DMS153 treated with DMSO at 0.1 percent for 48 hours (cell line): Measurements from ENCODE around the gene GABPA.

Source experiments
- DNase-seq: peaks from one replicate; lab custom pipeline; 2025; ENCODE audit not compliant: unreplicated experiment; lab: John Stamatoyannopoulos, UW

GABPA gene

DNA sequence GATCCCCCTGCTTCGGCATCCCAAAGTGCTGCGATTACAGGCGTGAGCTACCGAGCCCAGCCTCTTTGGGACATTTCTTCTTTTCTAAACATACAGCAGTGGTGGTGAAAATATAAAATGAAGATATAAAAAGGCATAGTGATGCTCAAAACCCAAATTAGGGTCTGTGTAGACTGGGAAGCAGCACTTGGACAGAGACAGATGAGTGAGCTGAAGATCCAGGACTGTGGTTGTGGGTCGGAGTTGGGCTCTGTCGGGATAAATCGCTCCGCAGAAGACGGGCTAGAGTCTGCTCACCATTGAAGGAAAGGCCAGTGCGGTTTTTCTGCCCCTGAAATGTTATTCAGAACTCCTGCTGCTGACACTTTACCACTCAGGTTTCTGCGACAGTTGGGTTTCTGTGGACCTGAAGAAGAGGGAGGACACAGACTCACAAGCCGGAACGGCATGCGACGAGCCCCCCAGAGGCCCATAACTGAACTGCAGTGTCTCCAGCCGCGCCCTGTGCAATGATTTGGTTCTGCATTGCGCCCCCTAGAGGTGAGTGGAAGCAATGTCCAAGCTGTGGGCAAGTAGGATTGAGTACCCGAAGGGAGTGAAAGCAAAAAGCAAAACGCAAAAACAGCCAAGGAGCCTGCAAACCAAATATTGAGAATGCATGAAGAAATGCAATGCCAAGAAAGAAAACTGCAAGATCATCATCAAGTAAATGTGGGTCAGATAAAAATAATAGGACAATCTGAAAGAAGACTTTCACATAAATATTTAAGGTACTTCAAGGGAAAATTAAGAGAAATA, 66.6 kb downstream of the GABPA start:
- DNase-seq = no peak

- DNase-seq = no peak
These were observed 71.3 kb downstream of the GABPA start for GRCh38 chr21:25806060-25806459.

GRCh38 chr21:25807191-25807590, 72.4 kb downstream of the GABPA start:
- DNase-seq = no peak

DNA sequence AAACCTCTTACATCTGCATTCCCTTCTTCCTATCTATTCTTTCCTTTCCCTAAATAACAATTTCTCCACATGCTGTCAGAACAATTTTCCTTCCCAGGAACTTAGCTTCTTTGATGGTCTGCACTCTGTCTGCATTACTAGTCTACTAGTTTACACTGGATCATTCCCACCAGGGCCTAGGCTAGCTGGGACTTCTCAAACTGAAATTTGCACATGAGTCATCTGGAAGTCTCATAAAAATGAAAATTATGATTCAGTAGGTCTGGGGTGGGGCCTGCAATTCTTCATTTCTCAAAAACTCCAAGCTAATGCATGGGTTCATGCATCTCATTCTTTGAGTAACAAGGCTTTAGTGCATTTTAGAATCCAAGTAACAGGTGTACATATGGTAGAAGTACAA, 74.2 kb downstream of the GABPA start:
- DNase-seq = no peak

- no peak for DNase-seq
These were observed 76.4 kb downstream of the GABPA start for GRCh38 chr21:25811186-25811585.

DNA sequence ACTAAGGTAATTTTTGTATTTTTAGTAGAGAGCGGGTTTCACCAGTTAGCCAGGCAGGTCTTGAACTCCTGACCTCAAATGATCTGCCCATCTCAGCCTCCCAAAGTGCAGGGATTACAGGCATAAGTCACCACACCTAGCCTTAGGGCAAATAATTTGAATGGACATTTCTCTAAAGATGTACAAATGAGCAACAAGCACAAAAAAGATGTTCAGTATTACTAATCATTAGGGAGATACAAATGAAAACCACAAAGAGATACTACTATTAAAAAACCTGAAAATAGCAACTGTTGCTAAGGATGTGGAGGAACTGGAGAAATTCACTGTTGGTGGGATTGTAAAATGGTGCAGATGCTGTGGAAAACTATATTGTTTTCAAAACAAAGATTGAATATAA, 79.1 kb downstream of the GABPA start:
- no peak for DNase-seq

- no peak for DNase-seq
These were observed 83.3 kb downstream of the GABPA start for GRCh38 chr21:25818121-25818520.

DNA sequence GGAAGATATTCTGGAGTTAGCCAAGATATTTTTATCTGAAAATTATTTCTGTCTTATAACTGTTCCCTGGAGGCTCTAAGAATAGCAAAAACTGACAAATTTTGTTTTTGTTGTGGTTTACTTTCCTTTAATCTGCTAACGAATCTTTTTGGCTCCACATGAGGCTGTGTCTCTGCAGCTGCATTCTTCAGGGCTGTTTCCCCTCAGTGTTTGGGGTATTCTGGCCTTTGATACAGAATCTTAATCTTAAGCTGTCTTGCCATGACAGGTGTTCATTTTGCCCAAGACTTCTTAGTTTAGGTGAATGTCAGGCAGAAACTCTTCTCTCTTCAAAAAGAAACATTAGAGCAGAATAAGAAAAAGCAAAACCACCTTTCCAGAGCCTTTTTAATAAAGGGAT, 83.8 kb downstream of the GABPA start:
- no peak for DNase-seq
